ENCODE measurements around the gene MED13L.

GRCh38 chr12:116319233-116319897 lies 41.9 kb upstream of the MED13L start:
- TF ChIP-seq CTCF (conservative IDR thresholded peaks at IDR 0.05; ENCODE audit: low read depth, low read length) (no peak), EZH2 (IDR thresholded peaks at IDR 0.05; ENCODE audit: borderline replicate concordance, low read depth, low read length, poor library complexity, severe bottlenecking) (no peak)

All from A673 (cell line).